SK-N-SH (cell line): ENCODE results near the gene FKRP.

Experiments used
- EZH2phosphoT487 ChIP-seq: fragments of 200-600 bp; sonication (generic); IDR thresholded peaks from 2 replicates; pipeline ENCODE4 v1.6.1; 2017; ENCODE audit warnings: low read depth, mixed run types, mild to moderate bottlenecking, antibody characterized with exemption, moderate library complexity, borderline replicate concordance
- MAX ChIP-seq: IDR thresholded peaks from 2 replicates; pipeline ENCODE4 v1.4.0; 2012; ENCODE audit warnings: low read depth
- POLR2AphosphoS5 ChIP-seq: IDR thresholded peaks from 2 replicates; pipeline ENCODE4 v1.6.1; 2012; ENCODE audit warnings: low read depth, low read length
- USF1 ChIP-seq: IDR thresholded peaks from 2 replicates; pipeline ENCODE4 v1.4.0; 2012; ENCODE audit warnings: low read depth, borderline replicate concordance
- TF ChIP-seq, protein P1 (sequence below): fragments of 200-600 bp; sonication (generic); IDR thresholded peaks from 2 replicates; pipeline ENCODE4 v1.6.1; 2017; ENCODE audit warnings: antibody characterized with exemption, mild to moderate bottlenecking, moderate library complexity

DNA sequence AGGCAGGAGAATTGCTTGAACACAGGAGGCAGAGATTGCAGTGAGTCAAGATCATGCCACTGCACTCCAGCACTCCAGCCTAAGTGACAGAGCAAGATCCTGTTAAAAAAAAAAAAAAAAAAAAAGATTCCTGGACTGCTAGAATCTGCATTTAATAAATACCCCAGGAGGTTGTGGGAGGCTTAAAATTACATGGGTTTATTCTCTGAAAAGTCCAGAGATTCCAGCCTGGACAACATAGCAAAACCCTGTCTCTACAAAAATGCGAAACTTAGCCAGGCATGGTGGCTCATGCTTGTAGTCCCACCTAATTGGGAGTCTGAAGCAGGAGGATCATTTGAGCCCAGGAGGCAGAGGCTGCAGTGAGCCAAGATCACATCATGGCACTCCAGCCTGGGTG, 52.0 kb downstream of the FKRP start:
- TF ChIP-seq, protein P1, sequence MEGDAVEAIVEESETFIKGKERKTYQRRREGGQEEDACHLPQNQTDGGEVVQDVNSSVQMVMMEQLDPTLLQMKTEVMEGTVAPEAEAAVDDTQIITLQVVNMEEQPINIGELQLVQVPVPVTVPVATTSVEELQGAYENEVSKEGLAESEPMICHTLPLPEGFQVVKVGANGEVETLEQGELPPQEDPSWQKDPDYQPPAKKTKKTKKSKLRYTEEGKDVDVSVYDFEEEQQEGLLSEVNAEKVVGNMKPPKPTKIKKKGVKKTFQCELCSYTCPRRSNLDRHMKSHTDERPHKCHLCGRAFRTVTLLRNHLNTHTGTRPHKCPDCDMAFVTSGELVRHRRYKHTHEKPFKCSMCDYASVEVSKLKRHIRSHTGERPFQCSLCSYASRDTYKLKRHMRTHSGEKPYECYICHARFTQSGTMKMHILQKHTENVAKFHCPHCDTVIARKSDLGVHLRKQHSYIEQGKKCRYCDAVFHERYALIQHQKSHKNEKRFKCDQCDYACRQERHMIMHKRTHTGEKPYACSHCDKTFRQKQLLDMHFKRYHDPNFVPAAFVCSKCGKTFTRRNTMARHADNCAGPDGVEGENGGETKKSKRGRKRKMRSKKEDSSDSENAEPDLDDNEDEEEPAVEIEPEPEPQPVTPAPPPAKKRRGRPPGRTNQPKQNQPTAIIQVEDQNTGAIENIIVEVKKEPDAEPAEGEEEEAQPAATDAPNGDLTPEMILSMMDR: no peak
- TF ChIP-seq USF1 (no peak), POLR2AphosphoS5 (no peak), MAX (no peak), EZH2phosphoT487 (no peak)
